Body of pancreas (tissue), 4 donors: ENCODE data around the gene PXDN. TPM values are rescaled to one million over a fixed set of nuclear protein-coding genes. Genes with fewer than 3 reads are reported as not detected.

Experiments used
- ATAC-seq: fragments of 150-250 bp; one replicate; pipeline ENCODE4 v1.9.1; 2016
- DNase-seq, 4 donors: peaks; one replicate each; pipeline ENCODE4 v3.0.0-alpha.2; 2019
- H3K27ac ChIP-seq, 4 donors: fragments of 200-600 bp; sonication (generic); 1 replicate in 3 of 4; 2 replicates in 1 of 4; pipeline versions ENCODE4 v1.5.1 to v1.6.1; 2016 to 2019; ENCODE audit warnings: mild to moderate bottlenecking in 1 of 4, mixed read lengths in 1 of 4, moderate library complexity in 1 of 4
- H3K27me3 ChIP-seq, 2 donors: fragments of 200-600 bp; sonication (generic); one replicate each; pipeline ENCODE4 v1.6.0; 2016; ENCODE audit warnings: mild to moderate bottlenecking in 1 of 2
- H3K36me3 ChIP-seq, 2 donors: fragments of 200-600 bp; sonication (generic); replicated peaks in 1 of 2; 2 replicates each; pipeline ENCODE4 v1.5.1; 2016; ENCODE audit warnings: low read depth in 2 of 2; ENCODE audit not compliant: insufficient read depth in 1 of 2
- H3K4me1 ChIP-seq: fragments of 200-600 bp; sonication (generic); one replicate; pipeline ENCODE4 v1.6.0; 2016
- H3K4me3 ChIP-seq, 2 donors: fragments of 200-600 bp; sonication (generic); 1 replicate in 1 of 2; 2 replicates in 1 of 2; pipeline ENCODE4 v1.5.1; 2016 to 2019
- H3K9me3 ChIP-seq, 3 donors: fragments of 200-600 bp; sonication (generic); 1 replicate in 2 of 3; 2 replicates in 1 of 3; pipeline ENCODE4 v1.5.1; 2016
- CTCF ChIP-seq, 7 experiments: fragments of 450-650 bp in 4 of 7; fragments of 200-600 bp in 3 of 7; sonication (generic) in 3 of 7; IDR thresholded peaks; one replicate each; pipeline ENCODE4 v1.5.1; 2016 to 2019; ENCODE audit warnings: antibody characterized with exemption in 7 of 7
- POLR2A ChIP-seq, 3 donors: fragments of 450-650 bp; IDR thresholded peaks; one replicate each; pipeline ENCODE4 v1.6.1; 2016; ENCODE audit warnings: antibody characterized with exemption in 3 of 3, mild to moderate bottlenecking in 2 of 3
- WGBS, 2 donors: methylation state at CpG; one replicate each; pipeline ENCODE4 v1.1.5; 2017; 5-methylcytosine and 5-hydroxymethylcytosine counted together
- intact Hi-C: fragments of 100-400 bp; cut with DNase I; formaldehyde crosslinking; loops from one replicate; pipeline ENCODE4 v1.15.1; 2023
- total RNA-seq, 2 donors: library from RNA; depleted of rRNA; stranded (reverse); fragments of >200 nt; gene quantifications; one replicate each; pipeline ENCODE4 v1.1.0, GENCODE V29; 2016

PXDN gene
- total RNA-seq, 2 donors from 2014 or later, result 7.0 to 41.9 TPM

- TF ChIP-seq POLR2A (IDR thresholded peaks at IDR 0.05) (no peak), CTCF (IDR thresholded peaks at IDR 0.05) (no peak)
- Histone ChIP-seq H3K4me1 (no peaks in the 10 kb centered on the region), H3K36me3 (no peaks in the 10 kb centered on the region), H3K27me3 (no peaks in the 10 kb centered on the region), H3K9me3 (no peaks in the 10 kb centered on the region), H3K4me3 (no peak overlapping the region), H3K27ac (no peak overlapping the region)
- DNase-seq, result no peak
- 56 to 68% methylated on average over 3 of the region's 3 CpGs for WGBS, 2 donors
- intact Hi-C loops, result no loop called here
- ATAC-seq, result no peak
Observed at GRCh38 chr2:1771626-1772280, 27.4 kb upstream of the PXDN start.

GRCh38 chr2:1770566-1771380 lies 26.5 kb upstream of the PXDN start:
- Histone ChIP-seq H3K4me3 (no peak overlapping the region), H3K9me3 (no peaks in the 10 kb centered on the region), H3K27me3 (no peaks in the 10 kb centered on the region), H3K27ac (no peak overlapping the region), H3K4me1 (no peaks in the 10 kb centered on the region), H3K36me3 (no peaks in the 10 kb centered on the region)
- no peak for TF ChIP-seq POLR2A (IDR thresholded peaks at IDR 0.05)
- no peak for TF ChIP-seq CTCF (IDR thresholded peaks at IDR 0.05)
- DNase-seq, result no peak
- WGBS, 2 donors, result 76 to 82% methylated on average over 10 to 23 of the region's 23 CpGs
- ATAC-seq, result no peak
- intact Hi-C loops, result no loop called here

- 32 to 45% methylated on average over 12 to 13 of the region's 13 CpGs for WGBS, 2 donors
- no peaks in the 10 kb centered on the region for H3K9me3 ChIP-seq
- ATAC-seq, result peak; percentile 76
- no peak overlapping the region for H3K27ac ChIP-seq
- H3K4me3 ChIP-seq, result no peak overlapping the region
- intact Hi-C loops, result no loop called here
- H3K36me3 ChIP-seq, result no peaks in the 10 kb centered on the region
- TF ChIP-seq CTCF (IDR thresholded peaks at IDR 0.05) (peak; percentile 57 to 81 (median 60)), POLR2A (IDR thresholded peaks at IDR 0.05) (no peak)
- no peaks in the 10 kb centered on the region for H3K4me1 ChIP-seq
- peak; percentile 72 to 82 (median 74) for DNase-seq
- no peaks in the 10 kb centered on the region for H3K27me3 ChIP-seq
Observed at GRCh38 chr2:1769703-1770422, 25.5 kb upstream of the PXDN start.

GRCh38 chr2:1767939-1768691 lies 23.8 kb upstream of the PXDN start:
- no peaks in the 10 kb centered on the region for H3K4me1 ChIP-seq
- no peaks in the 10 kb centered on the region for H3K9me3 ChIP-seq
- no peak for ATAC-seq
- WGBS, 2 donors, result 86 to 88% methylated on average over 23 of the region's 23 CpGs
- H3K4me3 ChIP-seq, result no peak overlapping the region
- no peak for DNase-seq
- intact Hi-C loops, result no loop called here
- no peak for TF ChIP-seq CTCF (IDR thresholded peaks at IDR 0.05)
- no peak for TF ChIP-seq POLR2A (IDR thresholded peaks at IDR 0.05)
- H3K27me3 ChIP-seq, result no peaks in the 10 kb centered on the region
- no peak overlapping the region for H3K27ac ChIP-seq
- H3K36me3 ChIP-seq, result no peaks in the 10 kb centered on the region
